RWPE1 (cell line): ENCODE results near the gene KIT.

ENCODE experiments used
- CTCF ChIA-PET: fragments of 350-600 bp; sonication (Branson Sonifier 250); formaldehyde crosslinking; extraction: SDS; loops from one replicate; lab custom pipeline; 2021; lab: Yijun Ruan, JAX
- POLR2A ChIA-PET: fragments of 400-600 bp; formaldehyde crosslinking; extraction: SDS; loops from one replicate; lab custom pipeline; 2020; ENCODE audit warnings: antibody characterized with exemption; ENCODE audit not compliant: low non-redundant PET; lab: Yijun Ruan, JAX
- DNase-seq: peaks from one replicate; pipeline ENCODE4 v3.0.0; 2012; ENCODE audit warnings: low spot score
- H3K27ac ChIP-seq: fragments of 450-650 bp; 2 replicates; pipeline ENCODE4 v1.5.1; 2017
- TF ChIP-seq, protein P1 (sequence below): fragments of 450-650 bp; conservative IDR thresholded peaks from 2 replicates; pipeline ENCODE4 v1.5.1; 2017; ENCODE audit warnings: low read depth, mild to moderate bottlenecking

Gene KIT

DNA sequence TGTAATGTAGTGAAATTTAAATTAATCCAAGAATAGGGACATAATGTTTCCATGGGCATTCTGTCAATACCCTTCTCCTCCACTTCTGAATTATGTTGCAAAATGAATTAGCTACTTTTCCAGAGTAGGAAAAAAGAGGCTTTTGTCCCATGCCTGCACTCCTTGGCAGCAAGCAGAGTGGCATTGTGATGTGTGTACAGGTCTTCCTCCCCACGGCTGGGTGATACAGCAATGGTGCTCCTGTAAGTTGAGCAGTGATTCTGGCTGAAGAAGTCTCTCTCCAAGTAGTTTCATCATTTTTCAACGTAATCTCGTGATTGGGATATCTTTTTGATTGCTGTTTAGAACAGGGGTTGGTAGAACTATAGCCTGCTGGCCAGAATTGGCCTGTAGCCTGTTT lies 59.9 kb downstream of the KIT start:
- POLR2A ChIA-PET, result no interaction called here
- TF ChIP-seq, protein P1, sequence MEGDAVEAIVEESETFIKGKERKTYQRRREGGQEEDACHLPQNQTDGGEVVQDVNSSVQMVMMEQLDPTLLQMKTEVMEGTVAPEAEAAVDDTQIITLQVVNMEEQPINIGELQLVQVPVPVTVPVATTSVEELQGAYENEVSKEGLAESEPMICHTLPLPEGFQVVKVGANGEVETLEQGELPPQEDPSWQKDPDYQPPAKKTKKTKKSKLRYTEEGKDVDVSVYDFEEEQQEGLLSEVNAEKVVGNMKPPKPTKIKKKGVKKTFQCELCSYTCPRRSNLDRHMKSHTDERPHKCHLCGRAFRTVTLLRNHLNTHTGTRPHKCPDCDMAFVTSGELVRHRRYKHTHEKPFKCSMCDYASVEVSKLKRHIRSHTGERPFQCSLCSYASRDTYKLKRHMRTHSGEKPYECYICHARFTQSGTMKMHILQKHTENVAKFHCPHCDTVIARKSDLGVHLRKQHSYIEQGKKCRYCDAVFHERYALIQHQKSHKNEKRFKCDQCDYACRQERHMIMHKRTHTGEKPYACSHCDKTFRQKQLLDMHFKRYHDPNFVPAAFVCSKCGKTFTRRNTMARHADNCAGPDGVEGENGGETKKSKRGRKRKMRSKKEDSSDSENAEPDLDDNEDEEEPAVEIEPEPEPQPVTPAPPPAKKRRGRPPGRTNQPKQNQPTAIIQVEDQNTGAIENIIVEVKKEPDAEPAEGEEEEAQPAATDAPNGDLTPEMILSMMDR, result no peak
- DNase-seq, result no peak
- no peak overlapping the region for H3K27ac ChIP-seq
- CTCF ChIA-PET, result no interaction called here

GRCh38 chr4:54719378-54719777 lies 61.6 kb downstream of the KIT start:
- no peak overlapping the region for H3K27ac ChIP-seq
- CTCF ChIA-PET, result interaction anchor here (0.7 kb wide), 1 partner anchor 586 kb away, joined by 3 read pairs; no protein-coding TSS in a partner anchor
- TF ChIP-seq, protein P1, result no peak
- POLR2A ChIA-PET, result no interaction called here
- DNase-seq, result no peak

- CTCF ChIA-PET, result no interaction called here
- no peak overlapping the region for H3K27ac ChIP-seq
- DNase-seq, result no peak
- TF ChIP-seq, protein P1, result no peak
- POLR2A ChIA-PET, result no interaction called here
Observed at GRCh38 chr4:54723220-54723619, 65.5 kb downstream of the KIT start.

DNA sequence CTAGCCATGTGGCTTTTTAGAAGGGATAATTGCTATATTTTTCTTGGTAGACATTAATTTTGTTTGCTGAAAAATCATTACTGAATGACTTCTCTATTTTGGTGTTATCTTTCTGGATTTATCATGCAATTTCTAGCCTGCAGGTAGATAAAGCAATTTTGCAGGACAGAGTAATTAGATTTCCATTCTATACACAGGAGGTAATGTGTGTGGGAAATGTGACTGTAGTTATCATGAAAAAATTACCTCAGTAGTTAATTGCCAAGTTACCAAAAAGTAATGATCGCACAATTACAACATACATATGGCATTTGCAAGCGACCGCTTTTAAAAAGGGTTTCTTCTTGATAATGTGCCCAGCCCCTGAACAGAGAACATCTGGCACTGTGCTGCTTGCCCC lies 66.1 kb downstream of the KIT start:
- CTCF ChIA-PET, result no interaction called here
- TF ChIP-seq, protein P1, result no peak
- H3K27ac ChIP-seq, result no peak overlapping the region

GRCh38 chr4:54726907-54727306 lies 69.2 kb downstream of the KIT start:
- ChIA-PET CTCF (no interaction called here), POLR2A (no interaction called here)
- TF ChIP-seq, protein P1, result no peak
- no peak for DNase-seq
- no peak overlapping the region for H3K27ac ChIP-seq

More for the DNA sequence above, 66.1 kb downstream of the KIT start:
- POLR2A ChIA-PET, result no interaction called here
- no peak for DNase-seq

DNA sequence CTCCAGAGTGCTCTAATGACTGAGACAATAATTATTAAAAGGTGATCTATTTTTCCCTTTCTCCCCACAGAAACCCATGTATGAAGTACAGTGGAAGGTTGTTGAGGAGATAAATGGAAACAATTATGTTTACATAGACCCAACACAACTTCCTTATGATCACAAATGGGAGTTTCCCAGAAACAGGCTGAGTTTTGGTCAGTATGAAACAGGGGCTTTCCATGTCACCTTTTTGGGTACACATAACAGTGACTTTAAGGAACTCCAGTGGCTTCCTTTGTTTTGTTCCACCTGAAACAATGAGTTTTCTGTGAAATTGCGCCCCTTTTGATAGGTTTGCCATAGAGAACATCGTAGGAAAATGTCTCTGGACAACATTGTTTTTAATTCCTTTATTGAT lies 69.6 kb downstream of the KIT start:
- no peak for DNase-seq
- ChIA-PET CTCF (no interaction called here), POLR2A (no interaction called here)
- no peak overlapping the region for H3K27ac ChIP-seq
- TF ChIP-seq, protein P1, result no peak

DNA sequence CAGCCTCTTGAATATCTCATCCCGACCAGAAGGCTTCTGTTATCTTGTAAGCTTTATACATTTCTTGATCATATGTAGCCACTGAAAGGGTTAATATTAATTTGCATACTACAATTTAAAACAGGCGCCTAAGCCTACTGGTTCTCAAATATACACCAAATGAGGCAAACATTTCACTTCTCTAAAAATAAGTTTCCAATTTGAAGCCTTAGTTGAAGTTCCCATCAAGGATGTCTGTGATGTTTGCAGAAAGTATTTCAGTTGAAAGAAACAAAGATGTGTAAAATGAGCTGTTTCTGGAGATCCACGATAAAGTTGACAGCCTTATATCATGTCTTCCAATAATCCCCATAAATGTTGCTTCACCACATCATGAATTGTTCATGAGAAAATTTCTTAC lies 70.6 kb downstream of the KIT start:
- CTCF ChIA-PET, result no interaction called here
- TF ChIP-seq, protein P1, result no peak
- no peak for DNase-seq
- H3K27ac ChIP-seq, result no peak overlapping the region
- POLR2A ChIA-PET, result no interaction called here
